IMR-90 (cell line): ENCODE results near the gene ANKFY1. TPM values are rescaled to one million over a fixed set of nuclear protein-coding genes. Genes with fewer than 3 reads are reported as not detected.
"Not testable (repeated sequence)": the region's sequence is repeated elsewhere in the genome, so short reads cannot be mapped to it uniquely, and the experiment has no call there.

ENCODE experiments used
- ATAC-seq: fragments of 200-7000 bp; cut with Tn5 transposase; 2 replicates; pipeline ENCODE4 v1.9.1; 2020; ENCODE audit warnings: low read depth, mild to moderate bottlenecking, moderate library complexity
- BruUV-seq: library from RNA; stranded (reverse); fragments of 400-500 nt; replicated peaks from 2 replicates; lab custom pipeline; 2021; lab: Mats Ljungman, UMichigan
- CTCF ChIA-PET: fragments of 300-600 bp; formaldehyde crosslinking; extraction: SDS; loops from one replicate; lab custom pipeline; 2021; ENCODE audit warnings: antibody characterized with exemption; lab: Yijun Ruan, JAX
- POLR2A ChIA-PET: fragments of 300-600 bp; sonication (Branson Sonifier 250); formaldehyde crosslinking; loops from one replicate; lab custom pipeline; 2022; ENCODE audit warnings: antibody characterized with exemption; ENCODE audit not compliant: unreplicated experiment; lab: Charles Lee
- DNase-seq: peaks from one replicate; pipeline ENCODE4 v3.0.0; 2013
- H2AFZ ChIP-seq: replicated peaks from 2 replicates; pipeline ENCODE3; 2013; ENCODE audit warnings: low read length, mild to moderate bottlenecking; ENCODE audit not compliant: poor library complexity
- H2AK5ac ChIP-seq: 2 replicates; pipeline ENCODE4 v1.6.1; 2013; ENCODE audit warnings: low read depth, low read length, inconsistent platforms
- H2AK9ac ChIP-seq: replicated peaks from 2 replicates; pipeline ENCODE3; 2013; ENCODE audit warnings: mild to moderate bottlenecking, low read depth, low read length, moderate library complexity; ENCODE audit not compliant: poor library complexity
- H2BK120ac ChIP-seq: 2 replicates; pipeline ENCODE4 v1.6.1; 2013; ENCODE audit warnings: low read depth, low read length, inconsistent platforms
- H2BK15ac ChIP-seq: 3 replicates; pipeline ENCODE4 v1.6.1; 2013; ENCODE audit warnings: low read depth, low read length, inconsistent platforms
- H2BK20ac ChIP-seq: 2 replicates; pipeline ENCODE4 v1.6.1; 2013; ENCODE audit warnings: low read depth, mild to moderate bottlenecking, inconsistent platforms, low read length, moderate library complexity
- H2BK5ac ChIP-seq: 2 replicates; pipeline ENCODE4 v1.6.1; 2013; ENCODE audit warnings: mild to moderate bottlenecking, low read depth, low read length, inconsistent platforms; ENCODE audit not compliant: poor library complexity, severe bottlenecking
- H3K14ac ChIP-seq: replicated peaks from 2 replicates; pipeline ENCODE4 v1.6.1; 2013; ENCODE audit warnings: low read depth, low read length, inconsistent platforms
- H3K18ac ChIP-seq: 2 replicates; pipeline ENCODE4 v1.6.1; 2013; ENCODE audit warnings: low read depth, low read length, control low read depth
- H3K23ac ChIP-seq: 2 replicates; pipeline ENCODE4 v1.6.1; 2013; ENCODE audit warnings: low read depth, low read length, inconsistent platforms
- H3K27ac ChIP-seq: 2 replicates; pipeline ENCODE4 v1.5.1; 2013; ENCODE audit warnings: mild to moderate bottlenecking, control low read depth, low read length; ENCODE audit not compliant: insufficient read depth
- H3K27me3 ChIP-seq: 2 replicates; pipeline ENCODE4 v1.6.1; 2013; ENCODE audit warnings: low read length; ENCODE audit not compliant: control insufficient read depth, insufficient read depth
- H3K36me3 ChIP-seq: 2 replicates; pipeline ENCODE4 v1.6.1; 2013; ENCODE audit warnings: low read length, mixed read lengths; ENCODE audit not compliant: control insufficient read depth, insufficient read depth
- H3K4ac ChIP-seq: 2 replicates; pipeline ENCODE4 v1.6.1; 2013; ENCODE audit warnings: low read depth, low read length, inconsistent platforms
- H3K4me1 ChIP-seq: 2 replicates; pipeline ENCODE4 v1.6.1; 2013; ENCODE audit warnings: low read length, mixed read lengths; ENCODE audit not compliant: control insufficient read depth, insufficient read depth
- H3K4me2 ChIP-seq: 2 replicates; pipeline ENCODE4 v1.6.1; 2013; ENCODE audit warnings: low read depth, mild to moderate bottlenecking, control low read depth, low read length, moderate library complexity
- H3K4me3 ChIP-seq: 2 replicates; pipeline ENCODE4 v1.5.1; 2013; ENCODE audit warnings: low read depth, mild to moderate bottlenecking, control low read depth, low read length, moderate library complexity; ENCODE audit not compliant: insufficient read depth
- H3K56ac ChIP-seq: 2 replicates; pipeline ENCODE4 v1.6.1; 2013; ENCODE audit warnings: low read length, inconsistent platforms; ENCODE audit not compliant: insufficient read depth; ENCODE audit errors: extremely low read depth
- H3K79me1 ChIP-seq, 2 experiments: 2 replicates each; pipeline ENCODE4 v1.6.1; 2013; ENCODE audit warnings: low read length in 2 of 2, inconsistent platforms in 1 of 2, low read depth in 1 of 2
- H3K9ac ChIP-seq: 2 replicates; pipeline ENCODE4 v1.6.1; 2013; ENCODE audit warnings: low read depth, low read length, control low read depth
- H3K9me1 ChIP-seq: 2 replicates; pipeline ENCODE4 v1.6.1; 2013; ENCODE audit warnings: low read length, inconsistent platforms; ENCODE audit not compliant: insufficient read depth
- H3K9me3 ChIP-seq: 2 replicates; pipeline ENCODE4 v1.6.1; 2013; ENCODE audit warnings: low read length; ENCODE audit not compliant: control insufficient read depth, insufficient read depth
- H4K20me1 ChIP-seq: 2 replicates; pipeline ENCODE4 v1.6.1; 2013; ENCODE audit warnings: low read length, inconsistent platforms; ENCODE audit not compliant: insufficient read depth
- H4K5ac ChIP-seq: 2 replicates; pipeline ENCODE4 v1.6.1; 2013; ENCODE audit warnings: mild to moderate bottlenecking, low read depth, low read length, control low read depth
- H4K8ac ChIP-seq, 2 experiments: 2 replicates each; pipeline ENCODE4 v1.6.1; 2013; ENCODE audit warnings: low read depth in 2 of 2, low read length in 2 of 2, control low read depth in 1 of 2, inconsistent platforms in 1 of 2
- H4K91ac ChIP-seq: 2 replicates; pipeline ENCODE4 v1.6.1; 2013; ENCODE audit warnings: low read depth, low read length, inconsistent platforms; ENCODE audit not compliant: insufficient read depth
- MAZ ChIP-seq: IDR thresholded peaks from 2 replicates; pipeline ENCODE4 v1.6.1; 2012; ENCODE audit warnings: low read depth, mild to moderate bottlenecking, low read length, improper control_type of control experiment, moderate library complexity, borderline replicate concordance
- POLR2A ChIP-seq: IDR thresholded peaks from 2 replicates; pipeline ENCODE4 v1.6.1; 2012; ENCODE audit warnings: mild to moderate bottlenecking, low read depth, low read length
- SMC3 ChIP-seq: fragments of 150-350 bp; IDR thresholded peaks from 2 replicates; pipeline ENCODE4 v1.6.1; 2016; ENCODE audit warnings: low read depth, mild to moderate bottlenecking, antibody characterized with exemption, low read length, moderate library complexity
- whole genome bisulfite sequencing, 2 experiments: methylation state at CpG; one replicate each; pipeline versions ENCODE4 v1.1.5 to v1.1.7; 2013; ENCODE audit warnings: missing lambda C conversion rate in 2 of 2; ENCODE audit not compliant: insufficient read length in 1 of 2; ENCODE audit errors: extremely low coverage in 2 of 2; 5-methylcytosine and 5-hydroxymethylcytosine counted together
- dilution Hi-C: fragments of 300-500 bp; cut with HindIII; formaldehyde crosslinking; loops from one replicate; pipeline ENCODE4 v1.14.3; 2018; ENCODE audit warnings: low sequenced_read_pairs; ENCODE audit not compliant: unreplicated experiment
- in situ Hi-C: fragments of 300-500 bp; cut with MboI; formaldehyde crosslinking; loops from 3 replicates; pipeline ENCODE4 v1.14.3; 2019; ENCODE audit warnings: low sequenced_read_pairs, inconsistent platforms, mixed read lengths
- intact Hi-C: fragments of 100-400 bp; cut with micrococcal nuclease; formaldehyde crosslinking; loops from 2 replicates; pipeline ENCODE4 v1.10.0; 2022
- polyA plus RNA-seq, 3 experiments: library from polyadenylated mRNA; depleted of rRNA; stranded (reverse); fragments of >200 nt; gene quantifications; 2 replicates each; pipeline ENCODE4 v1.2.3, GENCODE V29; 2012; ENCODE audit warnings: low replicate concordance in 1 of 3
- total RNA-seq: library from RNA; depleted of rRNA; stranded (reverse); fragments of >200 nt; gene quantifications from 2 replicates; pipeline ENCODE4 v1.2.3, GENCODE V29; 2012

The ANKFY1 gene
- total and polyA plus RNA-seq, 2 of the 4 experiments (the other 2 are of a cell fraction), result 32.3 to 48.9 TPM

DNA sequence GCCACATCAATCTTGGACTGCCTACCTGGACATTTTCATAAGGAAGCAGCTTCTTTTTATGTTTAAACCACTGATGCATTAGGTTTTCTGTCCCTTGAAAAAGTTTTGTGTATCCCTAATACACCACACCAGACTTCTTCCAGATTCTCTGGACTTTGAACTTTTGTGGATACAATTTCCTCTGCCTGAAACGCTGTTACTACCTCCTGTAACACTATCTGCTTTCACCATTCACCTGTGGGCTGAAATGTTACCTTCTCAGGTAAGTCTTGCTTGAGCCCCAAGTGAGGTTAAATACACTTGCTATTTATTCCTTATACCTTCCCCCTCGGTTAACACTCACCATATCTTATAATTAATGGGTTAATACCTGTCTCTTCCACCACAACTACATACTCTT is 123.7 kb downstream of the ANKFY1 start:
- ChIA-PET CTCF (no interaction called here), POLR2A (no interaction called here)
- H3K56ac ChIP-seq, result no peak overlapping the region
- no peak overlapping the region for H3K9ac ChIP-seq
- no peak overlapping the region for H2AK9ac ChIP-seq
- no peaks in the 10 kb centered on the region for H3K9me3 ChIP-seq
- no peak overlapping the region for H2BK15ac ChIP-seq
- H3K27me3 ChIP-seq, result no peaks in the 10 kb centered on the region
- H3K4ac ChIP-seq, result no peak overlapping the region
- no peak overlapping the region for H2AFZ ChIP-seq
- H3K9me1 ChIP-seq, result peaks cover 21% of the 10 kb centered on the region
- no peak overlapping the region for H3K4me3 ChIP-seq
- H3K4me1 ChIP-seq, result peaks cover 2% of the 10 kb centered on the region; the same call in 1 of the 2 replicates
- no peak for TF ChIP-seq MAZ
- no peak for TF ChIP-seq SMC3
- no peak for TF ChIP-seq POLR2A
- H2BK120ac ChIP-seq, result no peak overlapping the region
- no peak overlapping the region for H3K27ac ChIP-seq
- peaks cover 2% of the 10 kb centered on the region; the same call in 1 of the 2 replicates for H3K36me3 ChIP-seq
- H4K8ac ChIP-seq, result no peak overlapping the region
- ATAC-seq (no peak), DNase-seq (no peak)
- no peak overlapping the region for H4K91ac ChIP-seq
- no peak overlapping the region for H3K23ac ChIP-seq
- H4K20me1 ChIP-seq, result peaks cover 42% of the 10 kb centered on the region
- no peak overlapping the region for H3K14ac ChIP-seq
- BruUV-seq, result no TSS peak
- H4K5ac ChIP-seq, result no peak overlapping the region
- dilution Hi-C loops, result no loop called here
- H2BK20ac ChIP-seq, result no peak overlapping the region
- H3K4me2 ChIP-seq, result no peak overlapping the region
- no peak overlapping the region for H3K18ac ChIP-seq
- WGBS, 2 experiments, result no CpG with 5 or more reads among the region's 2 CpGs
- intact Hi-C loops, result no loop called here
- H2BK5ac ChIP-seq, result no peak overlapping the region
- peaks cover 9 to 75% of the 10 kb centered on the region in 2 experiments for H3K79me1 ChIP-seq
- in situ Hi-C loops, result no loop called here
- no peak overlapping the region for H2AK5ac ChIP-seq

DNA sequence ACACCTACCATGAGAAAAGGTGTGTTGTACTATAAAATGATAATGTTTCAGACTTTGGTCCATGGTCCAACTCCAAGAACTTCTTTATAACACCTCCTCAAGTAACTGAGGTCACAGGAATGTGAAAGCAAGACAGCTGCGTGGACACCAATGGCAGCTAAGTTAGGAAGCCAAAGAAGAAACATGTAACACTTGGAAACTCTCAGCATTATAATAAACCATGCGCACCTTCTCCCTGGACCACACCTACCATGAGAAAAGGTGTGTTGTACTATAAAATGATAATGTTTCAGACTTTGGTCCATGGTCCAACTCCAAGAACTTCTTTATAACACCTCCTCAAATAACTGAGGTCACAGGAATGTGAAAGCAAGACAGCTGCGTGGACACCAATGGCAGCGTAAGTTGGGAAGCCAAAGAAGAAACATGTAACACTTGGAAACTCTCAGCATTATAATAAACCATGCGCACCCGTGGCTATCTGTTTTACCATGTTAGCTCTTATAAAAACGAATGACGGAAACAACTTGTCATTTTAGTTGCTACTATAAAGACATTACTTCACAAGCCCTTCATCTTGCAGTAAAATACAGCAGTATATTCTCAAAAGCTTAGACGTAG is 124.8 kb downstream of the ANKFY1 start:
- dilution Hi-C loops, H3K14ac ChIP-seq, H3K27ac ChIP-seq, H3K4ac ChIP-seq, intact Hi-C loops, BruUV-seq, H3K9ac ChIP-seq, H2BK15ac ChIP-seq, H2AK9ac ChIP-seq, ATAC-seq, POLR2A ChIA-PET, DNase-seq, H3K36me3 ChIP-seq, H3K4me1 ChIP-seq, H2AFZ ChIP-seq, H3K18ac ChIP-seq, H4K8ac ChIP-seq, H3K56ac ChIP-seq, H3K23ac ChIP-seq, H2BK5ac ChIP-seq, H3K4me3 ChIP-seq, H4K91ac ChIP-seq, H3K27me3 ChIP-seq, H2AK5ac ChIP-seq, H3K4me2 ChIP-seq, H2BK120ac ChIP-seq, H2BK20ac ChIP-seq, CTCF ChIA-PET, in situ Hi-C loops, H4K5ac ChIP-seq, H3K9me3 ChIP-seq: not testable (repeated sequence)
- peaks cover 17% of the 10 kb centered on the region for H3K9me1 ChIP-seq
- peaks cover 7 to 77% of the 10 kb centered on the region in 2 experiments for H3K79me1 ChIP-seq
- no CpG with 5 or more reads among the region's 9 CpGs for WGBS, 2 experiments
- H4K20me1 ChIP-seq, result peaks cover 51% of the 10 kb centered on the region
